Ishikawa (cell line): ENCODE results near the gene SPON2.

Source experiments
- CEBPB ChIP-seq: IDR thresholded peaks from 2 replicates; pipeline ENCODE4 v1.6.1; 2012
- EGR1 ChIP-seq: IDR thresholded peaks from 2 replicates; pipeline ENCODE4 v1.6.1; 2012
- EP300 ChIP-seq: IDR thresholded peaks from 2 replicates; pipeline ENCODE4 v1.6.1; 2012; ENCODE audit warnings: borderline replicate concordance
- NFIC ChIP-seq: IDR thresholded peaks from 2 replicates; pipeline ENCODE4 v1.6.1; 2012
- TAF1 ChIP-seq: IDR thresholded peaks from 2 replicates; pipeline ENCODE4 v1.6.1; 2012; ENCODE audit warnings: low read depth, mild to moderate bottlenecking
- TCF12 ChIP-seq: IDR thresholded peaks from 2 replicates; pipeline ENCODE4 v1.6.1; 2012; ENCODE audit warnings: low read depth
- YY1 ChIP-seq: IDR thresholded peaks from 2 replicates; pipeline ENCODE4 v1.6.1; 2012; ENCODE audit warnings: low read depth
- ZBTB7A ChIP-seq: IDR thresholded peaks from 2 replicates; pipeline ENCODE4 v1.6.1; 2012; ENCODE audit warnings: low read depth
- TF ChIP-seq, protein P1 (sequence below): IDR thresholded peaks from 2 replicates; pipeline ENCODE4 v1.6.1; 2012

DNA sequence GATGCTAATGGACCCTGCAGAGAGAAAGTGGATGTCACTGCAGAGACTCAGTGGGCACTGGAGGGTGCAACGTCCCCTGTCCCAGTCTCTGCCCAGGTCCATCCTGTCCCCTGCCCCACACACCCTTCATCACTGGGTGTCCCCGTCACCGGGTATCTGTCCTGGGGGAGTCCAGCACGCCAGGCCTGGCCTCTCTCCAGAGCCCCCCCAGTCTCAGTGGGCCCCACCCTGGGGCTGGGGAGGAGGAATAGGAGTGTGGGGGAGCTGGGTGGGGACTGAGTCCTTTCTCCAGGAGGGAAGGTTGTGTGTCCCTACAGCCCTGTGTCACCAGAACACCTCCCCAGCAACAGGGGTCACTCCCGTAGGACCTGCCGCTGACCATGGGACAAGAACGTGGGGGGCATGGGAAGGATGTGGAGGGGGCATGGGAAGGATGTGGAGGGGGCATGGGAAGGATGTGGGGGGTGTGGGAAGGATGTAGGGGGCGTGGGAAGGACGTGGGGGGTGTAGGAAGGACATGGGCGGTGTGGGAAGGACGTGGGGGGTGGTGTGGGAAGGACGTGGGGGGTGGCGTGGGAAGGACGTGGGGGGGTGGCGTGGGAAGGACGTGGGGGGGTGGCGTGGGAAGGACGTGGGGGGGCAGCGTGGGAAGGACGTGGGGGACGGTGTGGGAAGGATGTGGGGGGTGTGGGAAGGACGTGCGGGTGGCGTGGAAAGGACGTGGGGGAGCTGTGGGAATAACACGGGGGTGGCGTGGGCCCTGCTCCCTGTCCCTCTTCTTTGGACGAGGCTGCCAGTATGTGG, 21.0 kb upstream of the SPON2 start:
- no peak for TF ChIP-seq CEBPB
- no peak for TF ChIP-seq YY1
- TF ChIP-seq EGR1 = no peak
- TF ChIP-seq, protein P1, sequence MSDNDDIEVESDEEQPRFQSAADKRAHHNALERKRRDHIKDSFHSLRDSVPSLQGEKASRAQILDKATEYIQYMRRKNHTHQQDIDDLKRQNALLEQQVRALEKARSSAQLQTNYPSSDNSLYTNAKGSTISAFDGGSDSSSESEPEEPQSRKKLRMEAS = no peak
- no peak for TF ChIP-seq TCF12
- no peak for TF ChIP-seq NFIC
- no peak for TF ChIP-seq EP300
- no peak for TF ChIP-seq TAF1
- no peak for TF ChIP-seq ZBTB7A
